Activated CD4-positive, CD25-positive, alpha-beta regulatory T cell treated with anti-CD3 and anti-CD28 coated beads, Interleukin-2, amount 50 U/mL, for 24 hours (primary cell): Measurements from ENCODE around the gene B3GNT3.

ENCODE experiments used
- ATAC-seq, 2 donors: fragments of 150-1000 bp; cut with Tn5 transposase; one replicate each; pipeline ENCODE4 v1.10.0; 2021; ENCODE audit warnings: mild to moderate bottlenecking in 1 of 2, moderate library complexity in 1 of 2

The B3GNT3 gene

DNA sequence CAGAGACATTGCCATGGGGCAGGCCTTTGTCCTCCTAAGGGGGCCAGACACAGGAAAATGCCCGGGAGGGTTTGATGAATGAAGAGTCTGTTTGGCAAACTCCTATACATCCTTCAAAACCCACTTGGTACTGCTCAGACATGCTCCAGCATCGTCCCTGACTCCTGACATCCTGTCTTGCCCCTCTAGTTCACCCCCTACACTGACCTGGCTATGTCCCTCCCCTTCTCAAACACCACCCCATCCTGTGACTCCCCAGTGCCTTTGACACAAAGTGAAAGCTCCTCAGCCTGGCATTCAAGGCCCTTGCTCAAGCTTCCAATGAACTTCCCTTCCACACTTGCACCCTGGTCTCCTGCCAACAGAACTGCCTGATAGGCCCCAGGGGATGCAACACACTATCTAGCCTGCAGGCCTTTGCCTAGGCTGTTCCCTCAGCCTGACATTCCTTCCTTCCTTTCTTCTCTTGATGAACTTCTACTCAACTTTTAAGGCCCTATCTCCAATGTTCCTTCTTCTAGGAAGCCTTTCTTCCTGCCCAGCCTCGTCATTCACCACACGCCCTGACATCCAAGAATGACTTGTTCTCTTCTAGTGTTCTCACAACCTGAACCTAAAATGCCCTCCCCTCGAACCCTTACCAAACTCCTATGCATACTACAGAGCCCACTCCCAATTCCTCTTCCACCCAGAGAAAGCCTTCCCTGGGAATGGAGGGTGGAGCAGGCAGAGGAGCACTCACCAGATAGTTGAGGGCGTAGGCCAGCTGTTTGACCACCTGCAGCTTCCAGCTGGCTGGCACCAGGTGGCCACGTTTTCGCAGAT is 40.5 kb downstream of the B3GNT3 start:
- ATAC-seq: no peak

DNA sequence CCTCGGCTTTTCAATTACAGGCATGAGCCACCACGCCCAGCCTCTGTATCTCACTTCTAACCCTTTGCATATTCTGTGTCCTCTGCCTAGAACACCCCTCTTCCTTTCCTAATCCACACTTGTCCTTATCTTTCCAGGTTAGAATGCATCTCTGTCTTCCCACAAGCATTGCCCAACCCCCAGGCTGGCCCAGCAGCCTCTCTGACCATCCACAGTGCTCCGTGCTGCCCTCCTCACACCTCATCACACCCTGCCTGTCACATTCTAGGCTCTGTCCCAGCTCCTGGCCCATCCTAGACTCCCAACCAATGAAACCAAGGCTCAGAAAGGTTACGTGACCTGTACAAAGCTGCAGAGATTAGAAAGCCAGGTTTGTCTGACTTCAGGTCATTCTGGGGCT is 41.6 kb downstream of the B3GNT3 start:
- no peak for ATAC-seq

DNA sequence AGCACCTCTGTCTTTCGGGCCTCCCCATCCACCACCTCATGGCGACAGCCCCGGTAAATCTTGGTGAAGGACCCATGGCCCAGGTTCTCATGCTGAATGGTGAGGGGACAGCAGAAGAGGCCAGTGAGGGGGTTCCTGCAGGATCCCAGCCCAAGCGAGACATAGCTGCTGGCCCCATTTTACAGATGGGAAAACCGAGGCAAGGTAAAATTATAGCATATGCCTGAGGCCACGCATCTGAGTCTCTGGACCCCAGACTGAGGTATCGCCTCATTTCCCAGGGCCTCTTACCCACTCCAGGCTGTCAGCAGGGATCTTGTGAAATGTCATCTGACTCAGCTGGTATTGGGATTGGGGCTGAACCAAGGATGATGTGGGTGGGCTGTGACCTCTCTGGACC is 43.0 kb downstream of the B3GNT3 start:
- no peak for ATAC-seq

DNA sequence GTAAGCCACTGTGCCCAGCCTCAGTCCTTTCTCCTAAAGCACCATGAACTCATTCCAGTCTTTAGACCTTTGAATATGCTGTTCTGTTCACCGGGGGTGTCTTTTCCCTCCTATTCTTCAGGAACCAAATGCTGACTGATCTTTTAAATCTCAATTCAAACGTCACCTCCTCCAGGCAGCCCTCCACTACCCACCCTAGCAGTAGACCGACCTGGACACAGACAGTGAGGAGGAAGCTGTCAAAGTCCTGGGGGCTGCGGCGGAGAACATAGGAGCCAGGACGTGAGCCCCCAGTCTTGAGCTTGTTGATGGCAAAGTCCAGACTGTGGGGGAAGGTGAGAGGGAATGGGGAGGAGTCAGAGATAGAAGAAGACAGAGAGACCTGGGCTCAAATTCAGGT is 45.1 kb downstream of the B3GNT3 start:
- no peak for ATAC-seq

DNA sequence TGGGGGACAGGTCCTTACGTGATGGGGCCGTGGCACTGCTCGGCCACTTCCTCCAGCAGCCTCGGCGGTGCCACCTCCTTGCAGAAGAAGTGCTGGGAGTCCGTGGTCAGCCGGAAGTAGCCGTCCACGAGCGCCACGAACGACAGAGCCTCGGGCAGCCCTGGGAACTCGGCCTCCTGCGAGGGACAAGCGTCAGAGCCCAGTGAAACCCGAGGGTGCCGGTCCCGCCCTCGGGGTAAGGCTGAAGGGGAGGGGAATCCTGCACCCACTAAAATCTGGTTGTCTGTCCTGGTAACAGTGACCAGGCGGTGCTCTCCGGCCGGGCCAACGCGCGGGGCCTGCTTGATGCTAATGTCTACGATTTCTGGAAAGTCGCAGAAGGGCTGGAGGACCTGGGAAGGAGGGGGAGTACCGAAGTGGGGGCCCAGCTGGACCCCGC is 46.5 kb downstream of the B3GNT3 start:
- ATAC-seq: no peak

DNA sequence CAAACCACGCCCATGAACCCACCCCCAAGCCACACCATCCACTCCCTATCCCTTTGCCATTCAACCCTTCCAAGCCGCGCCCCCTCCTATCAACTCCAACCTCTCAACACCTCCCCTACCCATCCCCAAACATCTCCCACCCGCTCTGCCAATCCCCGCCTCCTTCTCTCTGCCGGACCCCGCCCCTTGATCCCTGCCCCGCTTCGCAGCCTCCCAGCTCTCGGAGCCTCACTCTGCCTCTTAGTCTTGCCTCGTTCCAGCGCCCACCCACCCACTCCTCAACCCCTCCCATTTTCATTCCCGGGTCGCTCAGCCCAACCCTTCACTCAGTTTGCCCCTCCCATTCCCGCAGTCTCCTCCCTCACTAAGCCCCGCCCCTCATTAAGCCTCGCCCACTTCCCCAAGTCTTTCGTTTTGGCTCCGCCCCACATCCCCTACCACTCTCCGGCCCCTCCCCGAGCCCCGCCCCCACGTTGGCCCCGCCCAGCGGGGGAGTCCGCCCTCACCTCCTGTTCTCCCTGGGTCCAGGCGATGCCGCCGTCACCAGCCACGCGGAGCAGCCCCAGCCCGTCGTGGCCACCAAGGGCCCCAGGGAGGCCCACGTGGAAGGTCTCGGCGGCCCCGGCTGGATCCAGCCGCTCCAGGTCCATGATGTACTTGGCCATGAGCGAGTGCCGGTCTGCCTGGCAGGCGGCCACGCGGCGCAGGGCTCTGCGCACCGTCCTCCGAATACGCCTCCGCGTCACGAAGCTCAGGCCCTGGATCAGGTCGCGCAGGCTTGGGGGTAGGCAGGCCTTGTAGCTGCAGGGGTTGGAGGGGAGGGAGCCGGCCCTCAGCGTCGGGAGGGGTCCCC is 47.1 kb downstream of the B3GNT3 start:
- no peak for ATAC-seq

DNA sequence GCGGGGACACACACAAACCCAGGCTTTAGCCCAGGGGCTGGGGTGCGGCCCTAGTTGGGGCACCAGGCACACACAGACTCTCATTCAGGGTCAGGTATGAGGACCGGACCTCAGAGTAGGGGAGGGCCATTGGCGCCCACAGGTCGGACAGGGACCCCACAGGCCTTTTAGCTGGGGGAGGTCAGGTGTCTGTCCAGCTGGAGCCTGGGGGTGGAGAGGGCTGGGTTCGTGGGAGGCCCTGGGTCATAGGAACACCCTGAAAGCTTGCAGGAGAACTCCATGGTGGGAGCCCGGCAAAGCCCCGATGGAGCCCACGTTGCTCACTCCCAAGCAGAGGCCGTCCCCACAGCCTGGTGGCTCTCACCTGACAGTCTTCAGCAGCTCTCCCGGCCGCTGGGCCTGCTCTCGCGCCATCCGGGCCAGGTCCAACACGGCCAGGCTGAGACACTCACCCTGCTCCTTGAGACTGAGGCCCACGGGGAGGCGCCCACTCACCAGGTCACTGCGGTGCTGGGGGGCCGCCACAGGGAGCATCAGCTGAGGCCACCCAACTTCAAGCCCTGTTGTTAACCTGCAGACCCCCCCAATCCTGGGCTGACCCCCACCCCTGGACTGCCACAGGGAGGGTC is 47.8 kb downstream of the B3GNT3 start:
- ATAC-seq: no peak

DNA sequence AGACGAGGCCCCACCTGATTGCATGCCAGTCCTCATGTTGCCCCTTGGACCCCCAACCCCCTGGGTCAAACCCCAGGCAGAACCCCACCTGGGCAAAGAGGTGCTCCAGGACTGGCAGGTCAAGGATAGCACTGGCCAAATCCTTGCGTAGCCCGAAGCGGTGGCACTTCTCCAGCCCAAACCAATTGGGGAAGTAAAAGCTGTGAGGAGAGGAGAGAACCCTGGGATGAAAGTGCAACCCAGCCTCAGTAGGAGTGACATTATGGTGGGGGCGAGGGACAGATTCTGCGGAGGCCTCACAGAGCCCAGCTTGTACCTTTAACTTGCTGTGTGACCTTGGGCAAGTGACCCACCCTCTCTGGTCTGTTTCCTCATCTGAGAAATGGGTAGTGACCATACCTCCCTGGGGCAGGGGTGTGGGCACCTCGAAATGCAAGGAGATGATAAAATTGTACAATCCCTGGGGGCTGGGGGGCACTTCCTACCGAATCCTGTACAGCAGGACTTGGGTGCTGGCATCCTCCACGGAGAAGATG is 48.4 kb downstream of the B3GNT3 start:
- ATAC-seq: no peak

DNA sequence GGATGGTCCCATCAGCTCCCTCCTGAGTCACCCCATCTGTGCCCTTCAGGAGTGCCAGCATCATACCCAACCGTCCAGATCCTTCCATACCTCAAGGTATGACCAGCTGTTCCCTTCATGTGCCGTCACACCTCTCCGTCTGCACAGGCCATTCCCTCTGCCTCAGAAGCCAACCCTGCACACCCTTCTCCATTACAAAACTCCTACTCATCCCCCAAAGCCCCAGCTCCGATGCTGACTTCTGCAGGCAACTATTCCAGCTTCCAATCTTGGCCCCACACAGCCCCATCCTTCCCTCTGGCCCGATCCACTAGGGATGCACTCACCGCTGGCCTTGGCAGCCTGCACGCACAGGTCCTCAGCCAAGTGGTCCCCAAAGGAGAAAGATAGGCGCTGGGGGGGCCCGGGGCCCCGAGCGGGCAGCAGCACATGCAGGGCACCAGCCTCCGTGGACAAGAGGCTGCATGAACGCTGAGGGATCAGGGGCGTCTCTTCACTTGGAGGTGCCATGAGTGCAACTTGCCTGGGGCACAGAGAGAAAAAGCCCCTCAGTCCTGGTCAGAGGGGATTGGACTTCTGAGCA is 49.1 kb downstream of the B3GNT3 start:
- no peak for ATAC-seq

DNA sequence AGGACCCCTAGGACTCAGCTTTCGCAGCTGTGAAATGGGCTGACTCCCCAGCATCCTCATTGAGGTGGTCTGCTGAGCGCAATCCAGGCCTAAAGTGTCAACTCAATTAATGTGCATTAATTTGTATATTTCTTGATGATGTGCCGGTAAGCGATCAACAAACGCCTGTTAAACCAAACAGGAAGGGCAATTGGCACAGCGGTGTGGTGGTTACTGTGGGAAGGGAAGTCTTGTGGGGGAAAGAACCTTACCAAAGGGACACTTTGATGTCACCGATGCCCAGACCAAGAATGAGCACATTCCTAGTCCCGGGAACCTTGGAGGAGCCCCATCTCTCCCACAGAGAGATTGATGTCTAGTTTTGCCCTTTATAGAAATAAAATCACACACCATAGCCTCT is 51.2 kb downstream of the B3GNT3 start:
- no peak for ATAC-seq

DNA sequence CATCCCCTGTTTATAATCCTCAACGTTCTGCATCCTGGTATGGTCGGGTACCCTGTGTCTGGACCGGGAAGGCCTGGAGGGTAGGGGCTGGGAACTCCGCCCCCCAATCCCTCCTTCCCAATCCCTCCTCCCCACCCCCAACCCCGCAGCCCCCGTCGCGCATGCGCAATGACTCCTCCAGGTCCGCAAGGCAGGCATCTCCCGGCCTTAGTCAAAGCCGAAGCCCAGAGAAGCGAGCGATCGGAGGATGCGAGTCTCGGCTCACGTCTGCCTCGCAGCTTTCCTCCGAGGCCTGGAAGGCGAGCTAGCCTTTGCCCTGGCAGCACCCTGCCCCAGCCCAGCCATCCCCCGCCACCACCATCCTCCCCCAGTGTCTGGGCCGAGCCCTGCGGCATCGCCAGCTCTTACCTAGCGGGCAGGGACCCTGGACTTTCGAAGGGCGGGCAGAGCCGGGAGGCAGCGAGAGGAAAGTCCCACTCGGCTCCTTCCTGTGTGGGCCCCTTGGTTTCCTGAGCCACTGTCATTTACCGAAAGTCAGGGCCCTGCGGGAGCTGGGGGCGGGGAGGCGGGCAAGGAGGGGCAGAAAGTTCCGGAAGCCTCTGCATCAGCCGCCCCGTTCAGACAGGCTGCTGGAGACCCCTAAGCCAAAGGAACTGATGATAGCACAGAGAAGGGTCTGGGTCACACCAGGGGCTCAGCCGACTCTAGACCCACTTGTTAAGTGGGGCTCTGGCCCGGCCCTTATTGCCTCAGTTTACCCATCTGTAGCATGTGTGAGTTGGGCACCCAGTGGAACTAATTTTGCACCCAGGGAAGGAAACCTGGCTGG is 52.8 kb downstream of the B3GNT3 start, which contains the start of gene JAK3:
Gene JAK3 (minus strand): TSS at position 445 of the 829 bp plus-strand sequence. CDS start 3,565 bp downstream, outside the sequence.
- peak; percentile 90 to 91 for ATAC-seq

DNA sequence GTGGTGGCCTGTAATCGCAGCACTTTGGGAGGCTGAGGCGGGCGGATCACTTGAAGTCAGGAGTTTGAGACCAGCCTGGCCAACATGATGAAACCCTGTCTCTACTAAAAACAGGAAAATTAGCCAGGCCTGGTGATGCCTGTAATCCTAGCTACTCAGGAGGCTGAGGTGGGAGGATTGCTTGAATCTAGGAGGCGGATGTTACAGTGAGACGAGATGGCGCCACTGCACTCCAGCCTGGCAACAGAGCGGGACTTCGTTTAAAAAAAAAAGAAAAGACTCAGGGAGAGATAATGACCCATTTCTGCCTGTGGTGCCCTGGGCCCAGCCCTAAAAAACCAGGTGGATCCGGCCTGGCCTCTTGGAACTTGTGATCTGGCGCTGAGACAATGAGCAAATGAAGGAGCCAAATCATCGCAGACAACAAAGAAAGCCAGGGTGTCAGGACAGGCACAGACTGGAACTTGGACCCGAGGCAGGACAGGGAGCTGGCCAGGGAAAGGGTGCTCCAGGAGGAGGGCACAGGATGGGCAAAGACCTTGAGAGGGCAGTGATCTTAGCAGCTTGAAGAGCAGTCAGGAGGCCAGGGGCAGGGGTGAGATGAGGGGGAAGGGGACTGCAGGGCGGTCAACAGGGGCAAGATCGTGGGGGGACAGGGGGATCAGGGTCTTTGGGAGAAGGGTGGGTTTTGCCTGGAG is 53.8 kb downstream of the B3GNT3 start:
- no peak for ATAC-seq

DNA sequence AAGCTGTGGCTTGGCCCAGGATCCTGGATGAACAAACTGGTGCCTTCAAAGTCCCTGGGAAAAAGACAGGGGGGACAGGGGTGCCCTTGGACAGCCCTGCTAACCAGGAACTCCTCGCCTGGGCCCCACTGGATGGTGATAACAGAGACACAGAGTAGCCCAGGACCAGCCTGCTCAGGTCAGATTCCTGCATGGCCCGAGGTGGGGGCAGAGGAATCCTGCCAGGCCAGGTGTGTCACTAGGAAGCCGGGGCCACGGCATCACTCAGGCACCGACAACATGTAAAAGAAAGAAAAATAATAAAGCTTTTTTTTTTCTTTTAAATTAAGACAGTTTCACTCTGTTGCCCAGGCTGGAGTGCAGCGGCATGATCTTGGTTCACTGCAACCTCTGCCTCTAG is 59.1 kb downstream of the B3GNT3 start:
- ATAC-seq: no peak

DNA sequence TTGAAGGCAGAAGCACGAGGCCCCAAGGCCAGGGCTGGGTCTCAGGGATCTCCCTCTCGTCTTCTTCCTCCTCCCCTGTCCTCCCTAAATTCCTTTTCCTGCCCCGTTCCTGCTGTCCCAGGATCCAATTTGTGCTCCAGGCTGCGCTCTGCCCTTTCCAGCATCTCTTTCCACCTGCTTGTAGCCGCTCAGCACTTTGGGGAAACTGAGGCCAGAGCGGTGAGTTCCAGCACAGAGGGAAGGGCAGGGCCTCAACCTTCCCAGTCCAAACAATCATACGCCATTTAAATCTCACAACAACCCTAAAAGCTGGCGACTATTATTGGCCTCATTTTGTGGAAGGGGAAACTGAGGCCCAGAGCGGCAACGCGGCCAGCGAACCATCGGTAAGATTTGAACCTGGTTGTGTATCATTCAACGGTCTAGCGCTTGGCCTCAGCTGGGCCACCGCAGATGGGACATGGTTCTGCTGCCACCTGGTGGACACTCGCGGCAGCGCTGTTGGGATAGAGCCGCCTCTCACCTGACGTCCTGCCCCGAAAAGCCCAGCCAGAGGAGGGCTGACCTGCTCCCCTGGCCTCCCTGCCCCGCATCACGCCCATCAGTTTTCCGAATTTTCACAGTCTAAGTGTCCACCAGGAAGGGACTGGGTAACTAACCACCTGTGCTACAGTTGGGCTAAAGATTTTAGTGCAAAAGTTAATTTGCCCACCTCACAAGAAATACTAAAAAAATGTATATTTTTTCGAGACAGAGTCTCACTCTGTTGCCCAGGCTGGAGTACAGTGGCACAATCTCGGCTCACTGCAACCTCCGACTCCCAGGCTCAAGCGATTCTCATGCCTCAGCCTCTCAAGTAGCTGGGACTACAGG is 60.6 kb downstream of the B3GNT3 start:
- peak; percentile 15 for ATAC-seq

DNA sequence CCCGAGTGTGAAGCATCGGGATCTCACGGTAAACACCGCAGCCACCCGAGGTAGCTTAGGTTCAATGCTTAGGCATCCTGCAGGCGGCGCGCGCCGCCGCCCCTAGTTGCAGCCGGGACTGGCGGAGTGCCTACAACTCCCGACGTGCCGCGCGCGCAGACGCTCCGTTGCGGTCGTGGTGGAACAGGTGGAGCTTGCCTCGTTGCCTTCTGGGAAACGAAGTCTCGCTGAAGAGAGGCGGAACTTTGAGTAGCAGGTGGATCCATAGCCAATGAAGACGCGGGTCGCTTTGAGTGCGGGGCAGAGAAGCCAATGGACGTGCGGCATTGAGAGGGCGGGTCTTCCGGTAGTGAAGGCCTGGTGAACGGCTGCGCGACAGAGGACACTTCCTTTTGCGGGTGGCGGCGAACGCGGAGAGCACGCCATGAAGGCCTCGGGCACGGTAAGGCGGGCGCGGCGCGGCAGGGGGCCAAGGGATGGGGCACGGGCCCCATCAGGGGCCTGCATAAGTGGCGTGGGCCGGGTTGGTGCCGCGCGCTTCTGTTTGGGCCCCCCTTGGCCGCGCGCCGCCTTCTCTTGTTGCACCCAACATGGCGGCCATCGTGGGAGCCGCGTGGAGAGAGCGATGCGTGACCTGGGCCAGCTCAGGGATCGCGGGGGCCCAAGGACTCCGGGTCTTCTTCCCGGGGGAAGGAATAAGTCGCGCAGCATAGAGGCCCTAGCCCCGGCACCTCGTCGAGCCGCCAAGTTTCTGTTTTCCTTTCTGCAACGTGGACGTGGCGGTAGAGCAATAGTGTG is 64.8 kb downstream of the B3GNT3 start, which contains the start of gene RPL18A:
Gene RPL18A (plus strand): TSS at position 378 of the 798 bp plus-strand sequence. CDS start 47 bp downstream, at position 425.
- ATAC-seq: peak; percentile 92

DNA sequence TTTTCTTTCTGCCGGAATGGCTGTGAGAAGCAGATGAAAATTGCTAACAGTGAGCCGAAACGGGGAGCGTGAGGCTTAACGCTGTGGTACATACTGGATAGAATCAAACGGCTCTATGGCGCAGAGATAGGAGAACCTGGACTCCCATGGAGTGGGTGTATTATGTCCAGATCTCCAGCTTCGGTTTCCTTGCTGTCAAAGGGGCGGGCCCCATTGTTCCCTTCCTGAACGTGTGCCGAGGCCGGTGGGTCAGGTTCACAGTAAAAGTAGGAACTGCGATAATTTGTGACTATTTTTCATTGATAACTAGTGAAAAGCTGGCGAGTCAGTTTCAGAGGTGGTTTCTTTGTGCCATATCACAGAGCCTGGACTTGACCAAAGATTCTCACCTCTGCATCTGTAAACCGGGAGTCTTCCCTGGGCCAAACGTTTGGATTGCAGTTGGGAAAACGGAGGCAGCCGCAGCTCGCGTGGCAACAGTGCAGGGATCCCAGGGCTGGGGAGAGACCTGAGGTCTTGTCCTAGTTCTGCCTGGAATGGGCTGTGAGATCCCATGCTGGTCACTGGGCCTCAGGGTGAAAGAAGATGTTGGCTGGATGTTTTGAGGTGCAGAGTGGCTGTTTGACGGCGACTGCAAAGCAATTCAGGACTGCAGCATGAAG is 65.5 kb downstream of the B3GNT3 start:
- ATAC-seq: no peak

DNA sequence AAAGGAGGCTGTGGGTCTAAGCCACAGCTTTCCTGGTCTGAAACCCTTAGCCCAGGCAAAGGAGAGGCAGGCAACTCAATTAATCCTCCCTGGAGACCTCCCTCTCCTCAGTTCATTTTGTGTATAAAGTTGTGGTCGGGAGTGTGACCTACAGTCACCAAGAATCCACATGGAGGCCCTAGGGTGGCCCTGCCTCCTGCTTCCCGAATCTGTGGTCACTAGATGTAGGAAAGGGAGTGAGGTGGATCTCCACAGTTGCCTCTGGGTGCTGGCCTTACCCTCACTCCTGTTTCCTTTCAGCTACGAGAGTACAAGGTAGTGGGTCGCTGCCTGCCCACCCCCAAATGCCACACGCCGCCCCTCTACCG is 66.0 kb downstream of the B3GNT3 start:
- no peak for ATAC-seq
